ENCODE measurements around the gene SMPD3. TPM values are rescaled to one million over a fixed set of nuclear protein-coding genes. Genes with fewer than 3 reads are reported as not detected.
A peak's percentile ranks its signal among the peaks of the same experiment; 100 is the strongest.

SMPD3 gene
- total RNA-seq, 1 experiment from 2014 or later: 0.89 TPM

- BruUV-seq (replicated peaks): no TSS peak
- Histone ChIP-seq H3K79me2 (ENCODE audit: insufficient read depth, low read length) (no peaks in the 10 kb centered on the region), H3K36me3 (ENCODE audit: control insufficient read depth in 1 of 2, insufficient read depth in 2 of 2, low read length in 2 of 2) (no peaks in the 10 kb centered on the region), H3K9me3 (ENCODE audit: control insufficient read depth in 1 of 2, insufficient read depth in 1 of 2, low read depth in 1 of 2, low read length in 2 of 2) (no peaks in the 10 kb centered on the region), H2AFZ (ENCODE audit: low read depth, low read length, poor library complexity, severe bottlenecking) (no peak overlapping the region), H3K4me2 (ENCODE audit: low read length) (peak overlapping the region; percentile 47), H3K27ac (ENCODE audit: low read depth, low read length) (no peak overlapping the region), H4K20me1 (ENCODE audit: insufficient read depth) (no peaks in the 10 kb centered on the region), H3K9me2 (ENCODE audit: insufficient read depth) (no peaks in the 10 kb centered on the region), H3K9ac (ENCODE audit: low read length) (no peak overlapping the region), H3K4me1 (ENCODE audit: control insufficient read depth in 1 of 2, insufficient read depth in 2 of 2, low read length in 2 of 2) (peaks cover 0 to 22% of the 10 kb centered on the region in 2 experiments; a peak in 2 of 4 replicates), H3K27me3 (ENCODE audit: insufficient read depth, low read length) (no peaks in the 10 kb centered on the region), H3K4me3 (replicated peaks in 1 of 2; ENCODE audit: low read depth in 1 of 2, low read length in 2 of 2) (0 out of 4 replicates have a peak overlapping the region, but pooled peaks of 1 of the 2 experiments have one; percentile 5)
- intact Hi-C loops (cut with micrococcal nuclease): no loop called here
- POLR2A ChIA-PET: no interaction called here
- CTCF ChIA-PET: no interaction called here
- ATAC-seq: peak; percentile 80
- no peak for DNase-seq (ENCODE audit: low read depth, low spot score)
- RAD21 ChIA-PET (ENCODE audit: low non-redundant PET in 1 of 2, low total read pairs in 2 of 2, uncharacterized antibody in 2 of 2, unreplicated experiment in 2 of 2): no interaction called here
- TF ChIP-seq EZH2phosphoT487 (IDR thresholded peaks at IDR 0.05; ENCODE audit: borderline replicate concordance) (no peak), YY1 (IDR thresholded peaks at IDR 0.05; ENCODE audit: extremely low read depth, insufficient replicate concordance, low read depth, low read length) (no peak), POLR2AphosphoS5 (IDR thresholded peaks at IDR 0.05; ENCODE audit: low read depth, low read length) (no peak), SP1 (IDR thresholded peaks at IDR 0.05; ENCODE audit: low read depth) (0 out of 2 replicates have a peak, but pooled peaks have one; percentile 23), CBX3 (IDR thresholded peaks at IDR 0.05; ENCODE audit: low read depth) (no peak), RAD21 (IDR thresholded peaks at IDR 0.05; ENCODE audit: low read depth) (no peak), MAX (IDR thresholded peaks at IDR 0.05) (no peak), JUND (IDR thresholded peaks at IDR 0.05) (no peak), CEBPB (IDR thresholded peaks at IDR 0.05; ENCODE audit: low read depth) (peak; percentile 66; the same call in 1 of the 2 replicates), EZH2 (IDR thresholded peaks at IDR 0.05) (no peak), ZNF274 (IDR thresholded peaks at IDR 0.05; ENCODE audit: low read depth, low read length) (no peak), ZFX (IDR thresholded peaks at IDR 0.05) (no peak), SIN3A (IDR thresholded peaks at IDR 0.05; ENCODE audit: low read depth) (no peak), FOSL1 (IDR thresholded peaks at IDR 0.05; ENCODE audit: low read depth) (peak; percentile 44), ELF1 (IDR thresholded peaks at IDR 0.05; ENCODE audit: borderline replicate concordance, low read depth) (no peak)
Observed at GRCh38 chr16:68401871-68402747, 46.2 kb downstream of the SMPD3 start.

Measured in HCT116 (cell line).